PFSK-1 (cell line): Measurements from ENCODE around the gene STARD4.

Experiments used
- FOXP2 ChIP-seq: optimal IDR thresholded peaks from 2 replicates; pipeline ENCODE3; 2011; ENCODE audit warnings: borderline replicate concordance, control low read depth, inconsistent platforms; ENCODE audit not compliant: insufficient read depth; ENCODE audit errors: extremely low read length, extremely low read depth
- POLR2AphosphoS5 ChIP-seq: IDR thresholded peaks from 2 replicates; pipeline ENCODE4 v1.6.1; 2012; ENCODE audit warnings: low read depth, mild to moderate bottlenecking, control low read depth, low read length, moderate library complexity
- SIN3A ChIP-seq: IDR thresholded peaks from 2 replicates; pipeline ENCODE4 v1.6.1; 2012; ENCODE audit warnings: mild to moderate bottlenecking, low read length, moderate library complexity, borderline replicate concordance; ENCODE audit not compliant: insufficient read depth
- TAF1 ChIP-seq: IDR thresholded peaks from 2 replicates; pipeline ENCODE4 v1.6.1; 2012; ENCODE audit warnings: low read length, control low read depth, borderline replicate concordance; ENCODE audit not compliant: insufficient read depth
- TF ChIP-seq, protein P1 (sequence below), 2 experiments: IDR thresholded peaks; 2 replicates each; pipeline versions ENCODE4 v1.6.1 to v1.8.0; 2011 to 2012; ENCODE audit warnings: low read depth in 2 of 2, low read length in 2 of 2, control low read depth in 1 of 2, inconsistent platforms in 1 of 2, mild to moderate bottlenecking in 1 of 2, moderate library complexity in 1 of 2; ENCODE audit not compliant: insufficient read depth in 1 of 2

DNA sequence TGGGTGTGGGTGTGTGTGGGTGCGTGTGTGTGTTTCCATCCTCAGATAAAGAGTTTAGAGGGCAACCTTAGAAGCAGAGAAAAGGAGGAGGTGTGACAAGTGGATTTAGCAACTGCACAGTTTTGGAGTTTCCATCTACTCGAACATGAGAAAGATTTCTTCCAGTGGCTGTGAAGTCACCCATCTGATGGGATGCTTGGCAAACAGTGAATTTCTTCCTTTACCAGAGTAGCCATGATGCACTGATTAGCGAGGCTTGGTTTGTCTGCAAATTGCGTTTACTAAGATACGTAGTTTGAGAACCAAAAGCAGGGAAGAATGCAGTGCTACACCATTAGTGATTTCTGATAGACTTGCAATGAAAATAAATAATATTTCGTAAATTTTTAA, 791 bp upstream of the STARD4 start:
- TF ChIP-seq POLR2AphosphoS5 (no peak), SIN3A (no peak), TAF1 (no peak), FOXP2 (no peak)
- TF ChIP-seq, protein P1, sequence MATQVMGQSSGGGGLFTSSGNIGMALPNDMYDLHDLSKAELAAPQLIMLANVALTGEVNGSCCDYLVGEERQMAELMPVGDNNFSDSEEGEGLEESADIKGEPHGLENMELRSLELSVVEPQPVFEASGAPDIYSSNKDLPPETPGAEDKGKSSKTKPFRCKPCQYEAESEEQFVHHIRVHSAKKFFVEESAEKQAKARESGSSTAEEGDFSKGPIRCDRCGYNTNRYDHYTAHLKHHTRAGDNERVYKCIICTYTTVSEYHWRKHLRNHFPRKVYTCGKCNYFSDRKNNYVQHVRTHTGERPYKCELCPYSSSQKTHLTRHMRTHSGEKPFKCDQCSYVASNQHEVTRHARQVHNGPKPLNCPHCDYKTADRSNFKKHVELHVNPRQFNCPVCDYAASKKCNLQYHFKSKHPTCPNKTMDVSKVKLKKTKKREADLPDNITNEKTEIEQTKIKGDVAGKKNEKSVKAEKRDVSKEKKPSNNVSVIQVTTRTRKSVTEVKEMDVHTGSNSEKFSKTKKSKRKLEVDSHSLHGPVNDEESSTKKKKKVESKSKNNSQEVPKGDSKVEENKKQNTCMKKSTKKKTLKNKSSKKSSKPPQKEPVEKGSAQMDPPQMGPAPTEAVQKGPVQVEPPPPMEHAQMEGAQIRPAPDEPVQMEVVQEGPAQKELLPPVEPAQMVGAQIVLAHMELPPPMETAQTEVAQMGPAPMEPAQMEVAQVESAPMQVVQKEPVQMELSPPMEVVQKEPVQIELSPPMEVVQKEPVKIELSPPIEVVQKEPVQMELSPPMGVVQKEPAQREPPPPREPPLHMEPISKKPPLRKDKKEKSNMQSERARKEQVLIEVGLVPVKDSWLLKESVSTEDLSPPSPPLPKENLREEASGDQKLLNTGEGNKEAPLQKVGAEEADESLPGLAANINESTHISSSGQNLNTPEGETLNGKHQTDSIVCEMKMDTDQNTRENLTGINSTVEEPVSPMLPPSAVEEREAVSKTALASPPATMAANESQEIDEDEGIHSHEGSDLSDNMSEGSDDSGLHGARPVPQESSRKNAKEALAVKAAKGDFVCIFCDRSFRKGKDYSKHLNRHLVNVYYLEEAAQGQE (IDR thresholded peaks at IDR 0.05; ENCODE audit: insufficient read depth in 1 of 2, low read depth in 2 of 2, low read length in 2 of 2): no peak
